Duodenal mucosa (tissue), 2 donors: ENCODE data around the gene OPTN.
A peak's percentile ranks its signal among the peaks of the same experiment; 100 is the strongest.

Source experiments
- H3K27ac ChIP-seq: one replicate; pipeline ENCODE4 v1.7.0; 2013; ENCODE audit warnings: low read depth, low read length
- H3K27me3 ChIP-seq, 2 donors: one replicate each; pipeline ENCODE4 v1.7.0; 2013; ENCODE audit warnings: low read length in 2 of 2, control low read depth in 1 of 2; ENCODE audit not compliant: insufficient read depth in 2 of 2, control insufficient read depth in 1 of 2
- H3K36me3 ChIP-seq, 2 donors: one replicate each; pipeline ENCODE4 v1.7.0; 2013; ENCODE audit warnings: low read length in 2 of 2, control low read depth in 1 of 2; ENCODE audit not compliant: insufficient read depth in 2 of 2, control insufficient read depth in 1 of 2
- H3K4me1 ChIP-seq, 2 donors: one replicate each; pipeline ENCODE4 v1.7.0; 2013; ENCODE audit warnings: low read length in 2 of 2, control low read depth in 1 of 2; ENCODE audit not compliant: insufficient read depth in 2 of 2, control insufficient read depth in 1 of 2
- H3K4me3 ChIP-seq, 2 donors: one replicate each; pipeline ENCODE4 v1.7.0; 2013; ENCODE audit warnings: low read length in 2 of 2, low read depth in 1 of 2
- H3K9ac ChIP-seq, 2 donors: one replicate each; pipeline ENCODE4 v1.7.0; 2013; ENCODE audit warnings: low read length in 2 of 2, low read depth in 1 of 2
- H3K9me3 ChIP-seq, 2 donors: one replicate each; pipeline ENCODE4 v1.7.0; 2013; ENCODE audit warnings: low read length in 2 of 2, control low read depth in 1 of 2; ENCODE audit not compliant: control insufficient read depth in 1 of 2

Gene OPTN

GRCh38 chr10:13102002-13102794 is 2.2 kb downstream of the OPTN start:
- Histone ChIP-seq H3K27ac (peak overlapping the region; percentile 0), H3K4me1 (peaks cover 22 to 29% of the 10 kb centered on the region in 2 donors), H3K4me3 (peak overlapping the region; percentile 4 to 41), H3K9ac (peak overlapping the region; percentile 23 to 28), H3K9me3 (no peaks in the 10 kb centered on the region), H3K36me3 (peaks cover 3% of the 10 kb centered on the region in 2 donors), H3K27me3 (no peaks in the 10 kb centered on the region)

GRCh38 chr10:13103554-13103953 is 3.6 kb downstream of the OPTN start:
- Histone ChIP-seq H3K4me1 (peaks cover 31 to 39% of the 10 kb centered on the region in 2 donors), H3K4me3 (no peak overlapping the region), H3K36me3 (peaks cover 3% of the 10 kb centered on the region in 2 donors), H3K9ac (no peak overlapping the region), H3K27ac (no peak overlapping the region), H3K9me3 (no peaks in the 10 kb centered on the region), H3K27me3 (no peaks in the 10 kb centered on the region)

- H3K9me3 ChIP-seq = no peaks in the 10 kb centered on the region
- H3K4me1 ChIP-seq = peaks cover 34 to 38% of the 10 kb centered on the region in 2 donors
- no peak overlapping the region for H3K27ac ChIP-seq
- no peak overlapping the region for H3K4me3 ChIP-seq
- H3K9ac ChIP-seq = no peak overlapping the region
- peaks cover 6 to 7% of the 10 kb centered on the region in 2 donors for H3K36me3 ChIP-seq
- no peaks in the 10 kb centered on the region for H3K27me3 ChIP-seq
Measured at GRCh38 chr10:13104697-13105096, 4.7 kb downstream of the OPTN start.

GRCh38 chr10:13105184-13105583 is 5.2 kb downstream of the OPTN start:
- Histone ChIP-seq H3K9me3 (no peaks in the 10 kb centered on the region), H3K4me3 (no peak overlapping the region), H3K36me3 (peaks cover 11 to 12% of the 10 kb centered on the region in 2 donors), H3K27ac (no peak overlapping the region), H3K4me1 (peaks cover 34 to 38% of the 10 kb centered on the region in 2 donors), H3K27me3 (no peaks in the 10 kb centered on the region), H3K9ac (no peak overlapping the region)

- H3K27me3 ChIP-seq = no peaks in the 10 kb centered on the region
- H3K4me1 ChIP-seq = peaks cover 33 to 34% of the 10 kb centered on the region in 2 donors
- H3K27ac ChIP-seq = no peak overlapping the region
- H3K9me3 ChIP-seq = no peaks in the 10 kb centered on the region
- no peak overlapping the region for H3K9ac ChIP-seq
- peaks cover 15 to 18% of the 10 kb centered on the region in 2 donors for H3K36me3 ChIP-seq
- H3K4me3 ChIP-seq = no peak overlapping the region
Measured at GRCh38 chr10:13106387-13107045, 6.6 kb downstream of the OPTN start.

- peaks cover 25 to 31% of the 10 kb centered on the region in 2 donors for H3K36me3 ChIP-seq
- no peaks in the 10 kb centered on the region for H3K9me3 ChIP-seq
- peaks cover 24 to 29% of the 10 kb centered on the region in 2 donors for H3K4me1 ChIP-seq
- H3K9ac ChIP-seq = no peak overlapping the region
- no peak overlapping the region for H3K27ac ChIP-seq
- H3K4me3 ChIP-seq = no peak overlapping the region
- no peaks in the 10 kb centered on the region for H3K27me3 ChIP-seq
Measured at GRCh38 chr10:13110908-13111307, 10.9 kb downstream of the OPTN start.

GRCh38 chr10:13113544-13113943 is 13.6 kb downstream of the OPTN start:
- Histone ChIP-seq H3K9ac (no peak overlapping the region), H3K36me3 (peaks cover 32 to 43% of the 10 kb centered on the region in 2 donors), H3K4me3 (no peak overlapping the region), H3K4me1 (peaks cover 16 to 19% of the 10 kb centered on the region in 2 donors), H3K9me3 (no peaks in the 10 kb centered on the region), H3K27me3 (no peaks in the 10 kb centered on the region), H3K27ac (no peak overlapping the region)

GRCh38 chr10:13115832-13116803 is 16.2 kb downstream of the OPTN start:
- Histone ChIP-seq H3K4me3 (peak overlapping the region; percentile 59 to 63), H3K36me3 (peaks cover 30 to 41% of the 10 kb centered on the region in 2 donors), H3K9ac (peak overlapping the region; percentile 57 to 65), H3K4me1 (peaks cover 9 to 12% of the 10 kb centered on the region in 2 donors), H3K27ac (peak overlapping the region; percentile 84), H3K9me3 (no peaks in the 10 kb centered on the region), H3K27me3 (no peaks in the 10 kb centered on the region)

GRCh38 chr10:13117841-13118783 is 18.1 kb downstream of the OPTN start:
- Histone ChIP-seq H3K27ac (no peak overlapping the region), H3K4me1 (peaks cover 9 to 12% of the 10 kb centered on the region in 2 donors), H3K27me3 (no peaks in the 10 kb centered on the region), H3K4me3 (no peak overlapping the region), H3K36me3 (peaks cover 29 to 52% of the 10 kb centered on the region in 2 donors), H3K9me3 (no peaks in the 10 kb centered on the region), H3K9ac (no peak overlapping the region)
